Prostate gland (tissue), 2 donors: ENCODE measurements around the gene CCDC78. TPM values are rescaled to one million over a fixed set of nuclear protein-coding genes. Genes with fewer than 3 reads are reported as not detected.
"Not testable (repeated sequence)": the region's sequence is repeated elsewhere in the genome, so short reads cannot be mapped to it uniquely, and the experiment has no call there.

Experiments
- DNase-seq: peaks from one replicate; pipeline ENCODE4 v3.0.0-alpha.2; 2019; ENCODE audit warnings: low spot score
- H3K27ac ChIP-seq, 2 donors: fragments of 200-600 bp; sonication (generic); 2 replicates each; pipeline ENCODE4 v1.5.1; 2017 to 2019
- H3K27me3 ChIP-seq: fragments of 200-600 bp; sonication (generic); replicated peaks from 2 replicates; pipeline ENCODE4 v1.5.1; 2019; ENCODE audit not compliant: insufficient read depth
- H3K36me3 ChIP-seq, 2 donors: fragments of 200-600 bp; sonication (generic); 1 replicate in 1 of 2; 2 replicates in 1 of 2; pipeline versions ENCODE4 v1.5.1 to v1.8.1; 2017 to 2019
- H3K4me1 ChIP-seq: fragments of 200-600 bp; sonication (generic); replicated peaks from 2 replicates; pipeline ENCODE4 v1.5.1; 2019
- H3K4me3 ChIP-seq, 2 donors: fragments of 200-600 bp; sonication (generic); 2 replicates each; pipeline ENCODE4 v1.5.1; 2017 to 2019
- H3K9me3 ChIP-seq: fragments of 200-600 bp; sonication (generic); 2 replicates; pipeline ENCODE4 v1.5.1; 2017
- CTCF ChIP-seq, 4 experiments: fragments of 200-600 bp in 2 of 4; fragments of 450-650 bp in 2 of 4; sonication (generic) in 2 of 4; IDR thresholded peaks; 1 replicate in 3 of 4; 2 replicates in 1 of 4; pipeline ENCODE4 v1.5.1; 2016 to 2019; ENCODE audit warnings: antibody characterized with exemption in 4 of 4, mild to moderate bottlenecking in 2 of 4, moderate library complexity in 2 of 4
- POLR2A ChIP-seq: fragments of 450-650 bp; IDR thresholded peaks from one replicate; pipeline ENCODE4 v1.6.1; 2016; ENCODE audit warnings: antibody characterized with exemption, mild to moderate bottlenecking
- POLR2AphosphoS5 ChIP-seq: sonication (generic); formaldehyde crosslinking; IDR thresholded peaks from one replicate; pipeline ENCODE4 v1.6.1; 2017; ENCODE audit warnings: antibody characterized with exemption
- WGBS: methylation state at CpG from one replicate; pipeline ENCODE4 v1.1.5; 2018; 5-methylcytosine and 5-hydroxymethylcytosine counted together
- intact Hi-C: fragments of 100-400 bp; cut with DNase I; formaldehyde crosslinking; loops from one replicate; pipeline ENCODE4 v1.14.2; 2022
- total RNA-seq, 2 donors: library from RNA; depleted of rRNA; stranded (reverse); fragments of >200 nt; gene quantifications; one replicate each; pipeline ENCODE4 v1.1.0, GENCODE V29; 2016

The CCDC78 gene
- total RNA-seq, 2 donors from 2014 or later, result 2.3 to 3.0 TPM

DNA sequence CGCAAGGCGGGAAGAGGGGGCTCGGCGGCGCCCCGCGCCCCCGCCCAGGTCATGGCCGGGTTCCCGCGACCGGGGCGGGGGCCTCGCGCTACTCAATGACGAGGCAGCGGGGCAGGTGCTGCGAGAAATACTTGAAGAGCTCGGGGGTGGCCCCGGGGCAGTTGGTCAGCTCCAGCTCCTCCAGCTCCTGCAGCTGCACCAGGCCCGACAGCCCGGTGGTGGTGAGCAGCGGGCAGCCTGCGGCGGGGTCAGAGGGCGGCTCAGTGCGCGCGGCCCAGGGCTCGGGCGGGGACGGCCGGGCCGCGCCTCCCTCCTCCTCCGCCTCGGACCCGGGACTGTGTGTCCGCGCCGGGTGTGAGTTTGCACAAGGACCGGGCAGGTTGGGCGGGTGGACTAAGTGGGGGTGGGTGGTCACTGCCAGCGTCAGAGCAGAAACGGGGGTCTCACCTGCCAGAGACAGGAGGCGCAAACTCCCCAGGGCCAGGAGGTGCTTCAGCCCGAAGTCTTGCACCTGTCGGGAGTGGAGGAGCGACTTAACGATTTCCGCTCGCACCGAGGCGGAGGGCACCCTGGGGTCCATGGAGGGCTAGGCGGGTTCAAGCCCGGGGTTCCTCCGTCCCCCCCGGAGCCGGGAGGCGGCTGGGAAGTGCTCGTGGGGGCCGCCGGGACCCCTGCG, 31.9 kb downstream of the CCDC78 start:
- H3K27ac ChIP-seq, result no peak overlapping the region

DNA sequence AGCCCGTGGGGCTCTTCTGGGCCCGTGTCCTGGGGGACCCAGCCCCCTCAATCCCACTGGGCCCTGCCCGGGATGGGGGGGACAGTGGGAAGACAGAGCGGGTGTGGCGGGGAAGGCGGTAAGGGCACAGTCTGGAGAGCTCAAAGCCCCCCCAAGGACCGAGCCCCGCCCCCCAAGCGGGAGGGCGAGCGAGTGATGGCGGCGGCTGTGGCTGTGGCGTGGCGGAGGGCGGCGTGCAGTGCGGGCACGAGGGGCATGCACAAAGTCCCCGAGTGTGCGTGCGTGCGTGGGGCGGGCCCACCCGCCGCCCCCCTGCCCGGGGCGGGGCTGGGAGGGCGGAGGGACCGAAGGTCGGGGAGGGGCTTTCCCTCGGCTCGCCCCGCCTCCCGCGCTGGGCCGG, 32.5 kb downstream of the CCDC78 start:
- peaks cover 23% of the 10 kb centered on the region for H3K27me3 ChIP-seq
- H3K4me1 ChIP-seq, result peaks cover 11% of the 10 kb centered on the region
- no peak overlapping the region for H3K4me3 ChIP-seq
- no peak for DNase-seq
- 7% methylated on average over 37 of the region's 37 CpGs for WGBS
- H3K27ac ChIP-seq, result no peak overlapping the region
- H3K9me3 ChIP-seq, result no peaks in the 10 kb centered on the region
- TF ChIP-seq POLR2AphosphoS5 (no peak), CTCF (IDR thresholded peaks at IDR 0.05) (no peak), POLR2A (no peak)
- intact Hi-C loops, result no loop called here
- H3K36me3 ChIP-seq, result no peaks in the 10 kb centered on the region

More for the DNA sequence above, 31.9 kb downstream of the CCDC78 start:
- TF ChIP-seq POLR2AphosphoS5 (no peak), CTCF (IDR thresholded peaks at IDR 0.05) (no peak), POLR2A (no peak)
- Histone ChIP-seq H3K36me3 (no peaks in the 10 kb centered on the region), H3K4me1 (peaks cover 11% of the 10 kb centered on the region), H3K4me3 (peak overlapping the region; percentile 8 to 17), H3K9me3 (no peaks in the 10 kb centered on the region), H3K27me3 (peaks cover 23% of the 10 kb centered on the region)
- no peak for DNase-seq
- intact Hi-C loops, result no loop called here
- 4% methylated on average over 42 of the region's 64 CpGs for WGBS

GRCh38 chr16:693364-693763, 32.9 kb downstream of the CCDC78 start:
- H3K9me3 ChIP-seq, result no peaks in the 10 kb centered on the region
- peaks cover 11% of the 10 kb centered on the region for H3K4me1 ChIP-seq
- no peak overlapping the region for H3K27ac ChIP-seq
- H3K36me3 ChIP-seq, result no peaks in the 10 kb centered on the region
- no peak for DNase-seq
- no peak for TF ChIP-seq POLR2AphosphoS5
- TF ChIP-seq POLR2A, result no peak
- TF ChIP-seq CTCF (IDR thresholded peaks at IDR 0.05), result no peak
- H3K27me3 ChIP-seq, result peaks cover 23% of the 10 kb centered on the region
- WGBS, result 45% methylated on average over 21 of the region's 22 CpGs
- intact Hi-C loops, result no loop called here
- H3K4me3 ChIP-seq, result no peak overlapping the region

DNA sequence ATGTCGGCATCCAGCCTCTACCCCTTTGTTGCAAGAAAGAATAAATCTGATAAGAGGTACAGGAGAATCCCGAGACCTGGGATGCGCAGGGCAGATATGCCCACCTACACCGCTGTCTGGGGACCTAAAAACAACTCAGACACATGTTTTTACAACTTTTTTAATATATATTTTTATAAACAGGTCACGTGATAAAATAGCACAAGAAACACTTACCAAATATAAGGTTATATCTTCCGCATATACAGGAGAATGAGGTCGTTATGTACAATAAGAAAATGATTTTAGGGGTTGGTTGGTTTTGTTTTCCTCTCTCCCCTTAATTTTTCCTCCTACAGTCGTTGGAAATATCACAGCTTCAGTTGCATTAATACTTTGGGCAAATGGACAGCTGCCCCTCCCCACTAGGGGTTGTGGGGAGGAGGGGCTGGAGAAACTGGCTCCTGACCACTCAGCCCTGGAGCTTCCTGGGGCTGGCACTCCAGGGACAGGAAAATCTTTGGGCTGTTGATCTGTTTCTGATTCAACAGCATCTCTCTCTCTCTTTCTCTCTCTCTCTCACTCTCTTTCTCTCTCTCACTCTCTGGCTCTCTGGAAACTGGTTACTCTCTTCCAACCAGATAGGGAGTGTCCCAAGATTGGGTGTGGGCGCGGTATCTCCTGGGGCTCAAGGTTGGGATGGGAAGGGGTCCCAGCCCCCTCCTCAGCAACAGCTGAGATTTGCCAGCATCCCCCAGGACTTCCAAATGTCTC, 33.7 kb downstream of the CCDC78 start:
- intact Hi-C loops, result no loop called here
- no peaks in the 10 kb centered on the region for H3K9me3 ChIP-seq
- no peaks in the 10 kb centered on the region for H3K36me3 ChIP-seq
- H3K27ac ChIP-seq, result no peak overlapping the region
- peaks cover 11% of the 10 kb centered on the region for H3K4me1 ChIP-seq
- peaks cover 23% of the 10 kb centered on the region for H3K27me3 ChIP-seq
- no peak for TF ChIP-seq POLR2AphosphoS5
- no peak for TF ChIP-seq CTCF (IDR thresholded peaks at IDR 0.05)
- TF ChIP-seq POLR2A, result no peak
- no peak for DNase-seq
- WGBS, result 67% methylated on average over 10 of the region's 10 CpGs
- H3K4me3 ChIP-seq, result no peak overlapping the region

GRCh38 chr16:691242-691641, 35.0 kb downstream of the CCDC78 start:
- Histone ChIP-seq H3K4me1 (peaks cover 11% of the 10 kb centered on the region), H3K27me3 (peaks cover 21% of the 10 kb centered on the region)
- H3K36me3 ChIP-seq, H3K27ac ChIP-seq, intact Hi-C loops, DNase-seq, H3K9me3 ChIP-seq, H3K4me3 ChIP-seq: not testable (repeated sequence)
- WGBS, result 70% methylated on average over 16 of the region's 16 CpGs
